Epithelial cell of proximal tubule (primary cell): ENCODE results near the gene GSE1. TPM values are rescaled to one million over a fixed set of nuclear protein-coding genes. Genes with fewer than 3 reads are reported as not detected.

Experiments
- DNase-seq: peaks from one replicate; pipeline ENCODE4 v3.0.0-alpha.2; 2011; ENCODE audit warnings: low read depth
- H3K4me3 ChIP-seq: 2 replicates; pipeline ENCODE4 v1.5.1; 2011; ENCODE audit warnings: low read depth, mild to moderate bottlenecking, low read length
- CTCF ChIP-seq: conservative IDR thresholded peaks from 2 replicates; pipeline ENCODE4 v1.5.1; 2012; ENCODE audit warnings: low read depth, mild to moderate bottlenecking, low read length
- total RNA-seq: library from RNA; depleted of rRNA; stranded (reverse); fragments of >200 nt; gene quantifications from 2 replicates; pipeline ENCODE4 v1.2.3, GENCODE V29; 2015

The GSE1 gene
- total RNA-seq, 1 donor from 2014 or later = 41.9 TPM

- no peak for DNase-seq
- TF ChIP-seq CTCF = no peak
These were observed 63.3 kb downstream of the GSE1 start for GRCh38 chr16:85676466-85676865.

GRCh38 chr16:85677383-85677967, 64.4 kb downstream of the GSE1 start:
- DNase-seq = no peak
- no peak for TF ChIP-seq CTCF
- no peak overlapping the region for H3K4me3 ChIP-seq

More at GRCh38 chr16:85676466-85676865, 63.3 kb downstream of the GSE1 start:
- no peak overlapping the region for H3K4me3 ChIP-seq

- TF ChIP-seq CTCF = no peak
- no peak overlapping the region for H3K4me3 ChIP-seq
- DNase-seq = no peak
These were observed 64.9 kb downstream of the GSE1 start for GRCh38 chr16:85678016-85678415.

- no peak overlapping the region for H3K4me3 ChIP-seq
- TF ChIP-seq CTCF = no peak
- no peak for DNase-seq
These were observed 65.7 kb downstream of the GSE1 start for GRCh38 chr16:85678821-85679220.

GRCh38 chr16:85679870-85680269, 66.7 kb downstream of the GSE1 start:
- no peak overlapping the region for H3K4me3 ChIP-seq
- TF ChIP-seq CTCF = no peak
- no peak for DNase-seq

- DNase-seq = no peak
- no peak for TF ChIP-seq CTCF
These were observed 67.3 kb downstream of the GSE1 start for GRCh38 chr16:85680352-85680944.

GRCh38 chr16:85681255-85681654, 68.1 kb downstream of the GSE1 start:
- no peak overlapping the region for H3K4me3 ChIP-seq
- no peak for TF ChIP-seq CTCF
- no peak for DNase-seq

More at GRCh38 chr16:85680352-85680944, 67.3 kb downstream of the GSE1 start:
- H3K4me3 ChIP-seq = no peak overlapping the region
